MM.1S (cell line): ENCODE results near the gene CD209.

ENCODE experiments used
- DNase-seq: peaks from one replicate; pipeline ENCODE4 v3.0.0-alpha.2; 2015
- H2AFZ ChIP-seq: fragments of 300-600 bp; sonication (generic); 2 replicates; pipeline ENCODE4 v1.6.0; 2016; ENCODE audit warnings: antibody characterized with exemption, low read length
- H3F3A ChIP-seq: fragments of 300-600 bp; sonication (generic); 2 replicates; pipeline ENCODE4 v1.6.1; 2016; ENCODE audit warnings: mild to moderate bottlenecking, antibody characterized with exemption, low read length, moderate library complexity, mixed read lengths; ENCODE audit not compliant: insufficient read depth
- H3K27ac ChIP-seq: fragments of 300-600 bp; sonication (generic); 2 replicates; pipeline ENCODE4 v1.5.1; 2016; ENCODE audit warnings: mild to moderate bottlenecking, low read length
- H3K27me3 ChIP-seq: fragments of 300-600 bp; sonication (generic); replicated peaks from 2 replicates; pipeline ENCODE4 v1.6.0; 2016; ENCODE audit warnings: low read length; ENCODE audit not compliant: insufficient read depth
- H3K36me3 ChIP-seq: fragments of 300-600 bp; sonication (generic); replicated peaks from 2 replicates; pipeline ENCODE4 v1.6.1; 2016; ENCODE audit warnings: mild to moderate bottlenecking, low read length, mixed read lengths; ENCODE audit not compliant: insufficient read depth
- H3K4me1 ChIP-seq: fragments of 300-600 bp; sonication (generic); 2 replicates; pipeline ENCODE4 v1.6.1; 2016; ENCODE audit warnings: low read length, mixed read lengths
- H3K4me2 ChIP-seq: fragments of 300-600 bp; sonication (generic); 2 replicates; pipeline ENCODE4 v1.6.0; 2016; ENCODE audit warnings: low read depth, low read length
- H3K4me3 ChIP-seq: fragments of 300-600 bp; sonication (generic); 2 replicates; pipeline ENCODE4 v1.5.1; 2016; ENCODE audit warnings: low read length, mixed read lengths
- H3K79me2 ChIP-seq: fragments of 300-600 bp; sonication (generic); 2 replicates; pipeline ENCODE4 v1.6.1; 2016; ENCODE audit warnings: mixed run types, low read length, mixed read lengths
- H3K9ac ChIP-seq: fragments of 300-600 bp; sonication (generic); 2 replicates; pipeline ENCODE4 v1.6.1; 2016; ENCODE audit warnings: low read length, mixed read lengths
- H3K9me2 ChIP-seq: fragments of 300-600 bp; sonication (generic); replicated peaks from 2 replicates; pipeline ENCODE4 v1.6.1; 2016; ENCODE audit warnings: mild to moderate bottlenecking, low read length, mixed read lengths; ENCODE audit not compliant: insufficient read depth
- H3K9me3 ChIP-seq: fragments of 300-600 bp; sonication (generic); replicated peaks from 2 replicates; pipeline ENCODE4 v1.6.1; 2016; ENCODE audit warnings: mild to moderate bottlenecking, low read length, mixed read lengths; ENCODE audit not compliant: insufficient read depth
- H4K20me1 ChIP-seq: fragments of 300-600 bp; sonication (generic); 2 replicates; pipeline ENCODE4 v1.6.1; 2016; ENCODE audit warnings: mild to moderate bottlenecking, low read length, moderate library complexity, mixed read lengths; ENCODE audit not compliant: insufficient read depth
- EZH2 ChIP-seq: fragments of 300-600 bp; sonication (generic); optimal IDR thresholded peaks from 2 replicates; pipeline ENCODE3; 2017; ENCODE audit warnings: low read depth, mild to moderate bottlenecking, antibody characterized with exemption, low read length, mixed read lengths
- EZH2phosphoT487 ChIP-seq: fragments of 300-600 bp; sonication (generic); IDR thresholded peaks from 2 replicates; pipeline ENCODE4 v1.6.1; 2018; ENCODE audit warnings: antibody characterized with exemption, low read length
- TF ChIP-seq, protein P1 (sequence below): fragments of 300-600 bp; sonication (generic); IDR thresholded peaks from 2 replicates; pipeline ENCODE4 v1.5.1; 2016; ENCODE audit warnings: antibody characterized with exemption, low read length, mixed read lengths

CD209 gene

DNA sequence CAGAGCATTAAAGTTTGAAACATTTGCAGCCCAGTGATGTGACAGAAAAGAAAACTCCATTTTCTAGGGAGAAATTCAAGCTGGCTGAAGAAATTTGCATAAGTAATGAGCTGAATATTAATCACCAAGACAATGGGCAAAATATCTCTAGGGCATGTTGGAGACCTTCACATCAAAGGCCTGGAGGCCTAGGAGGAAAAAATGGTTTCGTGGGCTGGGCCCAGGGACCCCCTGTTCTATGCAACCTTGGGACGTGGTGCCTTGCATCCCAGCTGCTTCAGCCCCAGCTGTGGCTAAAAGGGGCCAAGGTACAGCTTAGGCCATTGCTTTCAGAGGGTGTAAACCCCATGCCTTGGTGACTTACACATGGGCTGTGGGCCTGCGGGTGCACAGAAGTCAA lies 10.0 kb upstream of the CD209 start:
- TF ChIP-seq, protein P1, sequence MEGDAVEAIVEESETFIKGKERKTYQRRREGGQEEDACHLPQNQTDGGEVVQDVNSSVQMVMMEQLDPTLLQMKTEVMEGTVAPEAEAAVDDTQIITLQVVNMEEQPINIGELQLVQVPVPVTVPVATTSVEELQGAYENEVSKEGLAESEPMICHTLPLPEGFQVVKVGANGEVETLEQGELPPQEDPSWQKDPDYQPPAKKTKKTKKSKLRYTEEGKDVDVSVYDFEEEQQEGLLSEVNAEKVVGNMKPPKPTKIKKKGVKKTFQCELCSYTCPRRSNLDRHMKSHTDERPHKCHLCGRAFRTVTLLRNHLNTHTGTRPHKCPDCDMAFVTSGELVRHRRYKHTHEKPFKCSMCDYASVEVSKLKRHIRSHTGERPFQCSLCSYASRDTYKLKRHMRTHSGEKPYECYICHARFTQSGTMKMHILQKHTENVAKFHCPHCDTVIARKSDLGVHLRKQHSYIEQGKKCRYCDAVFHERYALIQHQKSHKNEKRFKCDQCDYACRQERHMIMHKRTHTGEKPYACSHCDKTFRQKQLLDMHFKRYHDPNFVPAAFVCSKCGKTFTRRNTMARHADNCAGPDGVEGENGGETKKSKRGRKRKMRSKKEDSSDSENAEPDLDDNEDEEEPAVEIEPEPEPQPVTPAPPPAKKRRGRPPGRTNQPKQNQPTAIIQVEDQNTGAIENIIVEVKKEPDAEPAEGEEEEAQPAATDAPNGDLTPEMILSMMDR, result no peak
- TF ChIP-seq EZH2phosphoT487, result no peak
- TF ChIP-seq EZH2, result no peak
- H3K4me2 ChIP-seq, result no peak overlapping the region

DNA sequence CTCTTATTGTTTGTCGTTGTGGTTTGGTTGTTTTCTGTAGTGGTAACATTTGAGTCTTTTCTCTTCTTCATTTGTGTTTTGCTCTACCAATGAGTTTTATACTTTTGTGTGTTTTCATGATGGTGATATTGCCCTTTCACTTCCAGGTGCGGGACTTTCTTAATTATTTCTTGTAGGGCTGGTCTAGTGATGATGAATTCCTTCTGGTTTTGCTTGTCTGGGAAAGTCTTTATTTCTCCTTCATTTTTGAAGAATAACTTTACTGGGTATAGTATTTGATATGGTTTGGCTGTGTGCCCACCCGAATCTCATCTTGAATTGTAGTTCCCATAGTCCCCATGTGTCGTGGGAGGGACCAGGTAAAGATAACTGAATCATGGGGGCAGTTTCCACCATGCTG lies 8.9 kb upstream of the CD209 start:
- TF ChIP-seq EZH2phosphoT487 (no peak), EZH2 (no peak)
- TF ChIP-seq, protein P1, result no peak
- Histone ChIP-seq H3F3A (no peaks in the 10 kb centered on the region), H3K9me3 (no peaks in the 10 kb centered on the region), H3K4me3 (no peak overlapping the region), H3K27ac (no peak overlapping the region), H3K9ac (no peak overlapping the region), H4K20me1 (no peaks in the 10 kb centered on the region), H3K4me2 (no peak overlapping the region), H3K9me2 (no peaks in the 10 kb centered on the region), H3K4me1 (no peaks in the 10 kb centered on the region), H3K36me3 (no peaks in the 10 kb centered on the region), H3K27me3 (peaks cover 79% of the 10 kb centered on the region), H2AFZ (no peak overlapping the region), H3K79me2 (no peaks in the 10 kb centered on the region)
- no peak for DNase-seq

More for the DNA sequence above, 10.0 kb upstream of the CD209 start:
- no peak for DNase-seq
- H3K27ac ChIP-seq, result no peak overlapping the region
- H3K79me2 ChIP-seq, result no peaks in the 10 kb centered on the region
- no peaks in the 10 kb centered on the region for H4K20me1 ChIP-seq
- no peak overlapping the region for H3K4me3 ChIP-seq
- H3K4me1 ChIP-seq, result no peaks in the 10 kb centered on the region
- no peak overlapping the region for H2AFZ ChIP-seq
- no peaks in the 10 kb centered on the region for H3K9me3 ChIP-seq
- H3K9ac ChIP-seq, result no peak overlapping the region
- no peaks in the 10 kb centered on the region for H3K9me2 ChIP-seq
- H3F3A ChIP-seq, result no peaks in the 10 kb centered on the region
- no peaks in the 10 kb centered on the region for H3K36me3 ChIP-seq
- H3K27me3 ChIP-seq, result peaks cover 77% of the 10 kb centered on the region

DNA sequence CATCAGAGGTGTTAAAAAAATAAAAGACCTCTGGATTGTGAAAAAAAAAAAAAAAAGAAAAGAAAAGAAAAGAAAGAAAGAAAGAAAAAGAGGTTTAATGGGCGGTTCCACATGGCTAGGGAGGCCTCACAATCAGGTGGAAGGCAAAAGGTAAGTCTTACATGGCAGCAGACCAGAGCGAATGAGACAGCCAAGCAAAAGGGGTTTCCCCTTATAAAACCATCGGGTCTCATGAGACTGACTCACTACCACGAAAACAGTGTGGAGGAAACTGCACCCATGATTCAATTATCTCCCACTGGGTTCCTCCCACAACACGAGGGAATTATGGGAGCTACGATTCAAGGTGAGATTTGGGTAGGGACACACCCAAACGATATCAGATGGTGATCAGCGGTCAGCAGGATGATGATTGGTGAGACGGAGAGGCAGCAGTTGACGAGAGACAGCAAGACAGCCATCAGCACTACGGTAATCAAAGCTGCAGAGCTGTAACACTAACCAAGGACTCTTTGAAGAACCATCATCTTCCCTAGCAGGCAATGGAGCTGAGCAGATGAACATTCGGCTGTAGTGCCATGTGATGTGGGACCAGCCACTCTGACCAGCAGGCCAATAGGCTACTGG lies 3.9 kb upstream of the CD209 start:
- Histone ChIP-seq H2AFZ (no peak overlapping the region), H3F3A (no peaks in the 10 kb centered on the region), H3K27ac (no peak overlapping the region), H3K4me3 (no peak overlapping the region), H3K9me3 (no peaks in the 10 kb centered on the region), H3K9me2 (no peaks in the 10 kb centered on the region), H3K27me3 (peaks cover 77% of the 10 kb centered on the region), H3K36me3 (no peaks in the 10 kb centered on the region), H3K4me2 (no peak overlapping the region), H3K4me1 (no peaks in the 10 kb centered on the region), H3K9ac (no peak overlapping the region), H3K79me2 (no peaks in the 10 kb centered on the region), H4K20me1 (no peaks in the 10 kb centered on the region)
- TF ChIP-seq, protein P1, result no peak
- TF ChIP-seq EZH2 (no peak), EZH2phosphoT487 (no peak)
- no peak for DNase-seq
